Left forelimb (tissue), 1 donor: ENCODE data around the gene RLBP1.

ENCODE experiments used
- DNase-seq: peaks from one replicate; pipeline ENCODE4 v3.0.0-alpha.2; 2018; ENCODE audit warnings: low spot score

Gene RLBP1

DNA sequence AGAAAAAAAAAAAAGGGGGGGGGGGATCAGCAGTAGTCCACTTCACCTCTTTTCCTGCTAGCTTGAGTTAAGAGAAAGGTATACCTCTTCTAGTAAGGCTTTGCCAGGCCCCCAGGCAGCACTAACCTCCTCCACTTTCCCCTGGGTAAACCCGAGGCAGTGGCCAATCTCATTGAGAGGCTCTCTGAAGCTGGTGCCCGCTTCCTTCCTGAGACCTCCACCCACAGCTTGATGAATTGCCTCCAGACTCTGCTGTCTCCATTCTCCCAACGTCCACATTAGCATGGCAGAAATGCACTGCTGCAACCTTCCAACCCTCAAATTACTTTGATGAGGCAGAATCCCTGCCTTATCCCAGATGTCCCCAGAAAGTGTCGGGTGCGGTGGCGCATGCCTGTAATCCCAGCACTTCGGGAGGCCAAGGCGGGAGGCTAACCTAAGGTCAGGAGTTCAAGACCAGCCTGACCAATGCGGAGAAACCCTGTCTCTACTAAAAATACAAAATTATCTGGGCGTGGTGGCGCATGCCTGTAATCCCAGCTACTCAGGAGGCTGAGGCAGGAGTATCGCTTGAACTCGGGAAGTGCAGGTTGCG is 15.3 kb downstream of the RLBP1 start:
- DNase-seq, result no peak

DNA sequence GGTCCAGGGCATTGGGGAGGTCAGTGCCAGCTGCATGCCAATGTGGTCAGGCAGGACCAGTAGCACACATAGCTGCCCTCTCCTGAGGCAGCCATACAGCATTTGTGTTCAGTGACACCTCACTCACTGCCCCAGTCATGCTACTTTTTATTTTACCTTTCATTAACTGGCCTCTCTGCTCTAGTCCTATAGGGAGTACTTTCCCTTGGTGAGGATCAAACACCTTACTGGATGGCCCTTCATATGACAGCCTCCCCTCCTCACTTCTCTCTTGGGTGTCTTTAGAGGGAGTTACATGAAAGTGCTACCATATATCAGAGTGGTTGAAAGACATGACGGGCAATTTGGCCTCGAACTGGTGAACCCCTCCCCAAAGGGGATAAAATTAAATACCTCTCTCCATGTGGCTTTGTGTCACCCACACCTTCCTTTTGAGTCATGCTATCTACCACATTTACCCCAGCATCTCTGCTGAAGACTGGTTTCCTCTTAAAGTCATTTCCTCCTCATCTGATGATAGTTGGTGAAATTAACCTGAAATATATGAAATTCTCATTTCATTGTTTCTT is 17.6 kb downstream of the RLBP1 start:
- no peak for DNase-seq

DNA sequence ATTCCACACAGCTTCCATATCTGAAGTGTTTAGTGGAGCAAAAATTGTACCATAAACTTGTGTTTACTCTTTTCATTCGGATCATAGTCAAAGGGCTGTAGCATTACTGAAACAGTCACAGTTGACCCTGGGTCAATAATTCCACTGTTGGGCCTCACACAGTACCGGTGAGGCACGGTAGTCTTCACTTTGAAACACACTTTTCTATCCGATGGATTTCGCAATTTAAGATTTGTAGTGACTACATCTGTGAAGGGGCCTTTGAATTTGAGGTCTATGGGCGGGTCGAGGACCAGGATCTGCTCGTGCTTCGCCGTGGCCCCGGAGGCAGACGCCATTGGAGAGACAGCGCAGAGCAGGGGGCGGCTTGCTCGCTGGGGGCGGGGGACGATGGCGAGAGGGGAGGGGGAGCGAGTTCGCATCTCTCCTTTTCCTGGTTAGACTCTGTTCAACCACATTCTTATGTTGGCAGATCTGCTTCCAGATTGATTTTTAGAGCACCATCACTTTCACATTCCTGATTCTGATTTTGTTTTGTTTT is 19.8 kb downstream of the RLBP1 start:
- DNase-seq, result no peak

DNA sequence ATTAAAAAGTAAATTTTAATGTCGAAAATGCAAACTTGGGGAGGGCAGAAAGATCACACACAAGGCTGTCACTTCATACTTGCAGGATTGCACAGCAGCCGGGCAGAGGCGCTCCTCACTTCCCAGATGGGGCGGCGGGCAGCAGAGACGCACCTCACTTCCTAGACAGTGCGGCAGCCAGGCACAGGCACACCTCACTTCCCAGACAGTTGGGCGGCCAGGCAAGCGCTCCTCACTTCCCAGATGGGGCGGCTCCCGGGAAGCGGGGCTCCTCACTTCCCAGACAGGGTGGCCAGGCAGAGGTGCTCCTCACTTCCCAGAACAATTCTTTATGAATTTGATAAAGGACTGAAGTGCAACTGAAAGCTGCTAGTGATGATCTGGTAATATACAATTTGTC is 21.2 kb downstream of the RLBP1 start:
- DNase-seq, result no peak

DNA sequence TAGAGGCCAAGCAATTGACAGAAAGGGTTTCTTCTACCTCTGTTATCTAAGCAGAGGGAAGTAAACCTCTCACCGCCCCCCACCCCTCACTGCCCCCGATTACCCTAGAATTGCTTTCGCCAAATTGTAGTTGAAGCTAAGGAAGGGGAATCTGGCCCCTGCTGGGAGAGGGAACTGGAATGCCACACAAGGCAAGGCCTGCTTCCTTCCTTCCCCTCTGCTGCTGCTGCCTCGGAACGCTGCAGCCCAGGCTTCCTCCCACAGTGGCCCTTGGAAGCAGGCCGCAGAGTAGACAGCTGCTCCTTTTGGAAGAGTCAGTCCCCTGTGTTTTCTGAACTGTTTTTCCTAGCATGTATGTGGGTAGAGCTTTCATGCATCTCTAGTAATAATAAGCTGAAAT is 21.6 kb downstream of the RLBP1 start:
- no peak for DNase-seq

DNA sequence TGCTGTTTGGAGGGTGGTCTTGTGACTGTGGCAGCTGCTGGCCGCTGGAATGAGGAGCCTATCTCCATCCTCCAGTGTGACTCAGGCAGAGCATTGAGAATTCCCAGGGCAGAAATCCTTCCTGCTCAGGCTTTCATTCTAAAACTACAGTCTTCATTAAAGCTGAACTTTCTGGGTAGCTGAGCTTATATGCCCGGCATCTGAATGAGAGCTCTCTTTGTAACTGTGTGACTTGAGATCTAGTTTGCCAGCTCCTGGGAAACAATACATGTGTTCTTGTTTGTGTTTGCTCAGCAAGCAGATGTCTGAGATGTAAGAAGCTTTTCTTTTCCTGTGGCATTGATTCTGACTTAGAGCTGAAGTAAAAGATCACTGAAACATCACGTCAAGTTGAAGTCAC is 22.4 kb downstream of the RLBP1 start:
- DNase-seq, result no peak

DNA sequence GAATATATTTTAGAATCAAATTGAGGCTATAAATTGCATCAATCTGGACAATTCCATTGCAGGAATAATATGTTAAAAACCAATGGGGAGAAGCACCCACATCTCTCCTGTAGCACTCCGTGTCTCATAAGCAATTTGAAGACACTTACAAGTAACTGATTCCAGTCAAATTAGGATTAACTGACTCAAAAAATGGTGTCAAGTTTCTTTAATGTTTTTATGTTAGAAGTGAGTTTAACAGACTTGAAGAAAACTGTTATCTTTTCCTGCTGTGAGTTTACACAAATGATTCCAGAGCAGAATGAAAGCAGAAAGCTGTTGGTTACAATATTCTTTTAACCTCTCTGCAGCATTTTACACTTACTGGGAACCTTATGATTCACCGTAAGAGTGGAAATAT is 23.2 kb downstream of the RLBP1 start:
- DNase-seq, result no peak

DNA sequence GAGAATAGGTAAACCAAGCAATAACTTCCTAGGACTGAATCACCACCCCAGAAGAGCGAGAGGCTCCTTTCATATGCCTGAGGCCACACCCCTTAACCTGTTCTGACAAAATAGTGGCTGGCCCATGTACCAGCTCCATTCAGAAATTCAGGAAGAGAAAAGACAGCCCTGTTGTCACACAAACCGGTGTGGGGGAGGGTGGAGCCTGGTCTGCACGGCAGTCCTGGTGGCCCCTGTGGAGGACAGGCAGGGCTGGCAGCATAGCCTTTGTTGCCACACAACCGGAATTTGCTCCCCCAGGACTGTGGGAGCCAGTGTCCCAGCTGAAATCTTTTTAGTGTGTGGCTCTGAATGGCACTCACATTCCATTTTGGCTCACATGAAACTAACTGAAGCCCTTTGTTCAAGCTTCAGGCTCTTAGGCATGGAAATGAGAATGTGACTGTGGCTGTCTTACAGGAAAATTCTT is 23.8 kb downstream of the RLBP1 start:
- DNase-seq, result no peak

DNA sequence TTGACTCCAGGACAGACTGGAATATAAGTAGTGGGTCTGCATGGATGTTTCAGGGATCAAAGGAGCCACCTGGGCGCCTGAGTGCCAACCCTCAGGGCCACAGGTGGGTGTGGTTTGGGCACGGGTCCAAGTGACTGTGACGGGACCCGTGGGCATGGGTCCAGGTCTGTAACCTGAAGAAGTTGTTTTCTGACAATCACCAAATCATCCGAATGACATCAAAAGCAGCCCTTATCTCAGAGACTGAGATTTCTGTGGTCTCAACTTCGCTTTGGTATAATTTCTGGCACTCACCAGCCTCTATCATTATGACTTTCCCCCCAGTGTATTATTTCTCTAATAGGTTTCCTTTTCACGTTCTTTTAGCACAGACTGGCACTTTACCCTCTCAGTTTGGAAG is 24.4 kb downstream of the RLBP1 start:
- no peak for DNase-seq

DNA sequence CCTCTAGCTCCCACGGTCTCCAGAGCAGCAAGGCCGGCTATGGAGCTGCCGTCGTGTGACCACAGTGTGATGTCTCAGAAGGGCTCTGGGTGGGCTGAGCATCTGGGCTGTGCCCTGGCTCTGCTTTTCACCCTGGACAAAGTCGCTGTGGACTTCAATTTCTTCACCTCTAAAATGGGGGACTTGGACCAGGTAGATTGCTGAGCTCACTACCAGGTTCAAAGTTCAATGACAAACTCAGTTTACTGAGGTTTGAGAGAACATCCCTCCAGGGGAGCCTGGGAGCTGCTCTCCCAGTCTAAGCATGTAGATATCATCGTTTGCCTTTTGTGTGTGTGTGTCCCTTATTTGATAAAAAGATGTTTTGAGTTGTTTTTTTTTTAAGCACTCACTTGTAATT is 25.1 kb downstream of the RLBP1 start:
- no peak for DNase-seq

DNA sequence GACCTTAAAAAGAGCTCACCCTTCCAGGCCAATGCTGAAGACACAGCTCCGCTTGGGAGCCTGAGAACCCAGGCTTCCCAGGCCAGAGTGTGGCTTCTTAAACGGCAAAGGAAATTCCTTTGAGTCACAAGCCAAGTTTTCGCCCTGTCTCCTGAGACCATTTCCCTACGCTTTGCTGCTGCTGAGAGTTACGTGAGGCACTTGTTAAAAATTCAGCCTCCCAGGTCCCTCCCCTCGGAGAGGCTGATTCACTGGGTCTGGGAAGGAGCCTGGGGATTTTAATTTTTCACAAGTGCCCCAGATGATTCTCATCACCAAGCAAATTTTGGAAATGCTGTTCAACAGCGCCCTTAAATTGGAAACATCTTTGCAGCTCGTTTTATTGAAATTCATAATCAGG is 25.5 kb downstream of the RLBP1 start:
- no peak for DNase-seq

DNA sequence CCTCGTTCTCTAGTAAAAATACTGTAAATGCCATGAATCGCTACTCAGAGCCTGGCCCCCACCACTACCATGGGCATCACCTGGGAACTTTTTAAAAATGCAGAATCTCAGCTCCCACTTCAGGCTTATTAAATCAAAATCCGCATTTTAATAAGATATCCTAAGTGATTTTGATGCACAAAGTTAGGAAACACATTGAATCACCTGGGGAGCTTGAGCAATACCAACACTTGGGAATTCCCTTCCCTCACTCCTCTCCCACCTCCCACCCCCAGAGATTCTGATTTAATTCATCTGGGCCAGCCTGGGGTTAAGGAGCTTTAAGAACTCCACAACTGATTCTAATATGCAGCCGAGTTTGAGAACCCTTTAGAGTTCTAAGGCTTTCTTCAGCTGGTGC is 26.8 kb downstream of the RLBP1 start:
- no peak for DNase-seq

DNA sequence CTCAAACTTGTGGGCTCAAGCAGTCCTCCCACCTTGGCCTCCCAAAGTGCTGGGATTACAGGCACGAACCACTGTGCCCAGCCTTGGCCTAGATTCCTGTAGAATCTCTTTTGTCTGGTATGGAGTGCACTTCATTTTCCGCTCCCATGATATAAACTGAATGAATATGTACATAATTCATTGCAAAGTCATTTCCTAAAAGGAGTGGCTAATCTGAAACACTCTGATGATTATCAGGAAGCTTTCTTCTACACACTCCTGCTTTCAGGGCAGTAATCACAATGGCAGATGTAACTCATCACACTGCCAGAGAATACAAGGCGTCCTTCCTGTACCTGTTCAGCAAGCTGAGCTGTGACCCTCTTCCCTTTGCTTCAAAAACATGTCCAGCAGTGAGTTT is 28.6 kb downstream of the RLBP1 start:
- no peak for DNase-seq

DNA sequence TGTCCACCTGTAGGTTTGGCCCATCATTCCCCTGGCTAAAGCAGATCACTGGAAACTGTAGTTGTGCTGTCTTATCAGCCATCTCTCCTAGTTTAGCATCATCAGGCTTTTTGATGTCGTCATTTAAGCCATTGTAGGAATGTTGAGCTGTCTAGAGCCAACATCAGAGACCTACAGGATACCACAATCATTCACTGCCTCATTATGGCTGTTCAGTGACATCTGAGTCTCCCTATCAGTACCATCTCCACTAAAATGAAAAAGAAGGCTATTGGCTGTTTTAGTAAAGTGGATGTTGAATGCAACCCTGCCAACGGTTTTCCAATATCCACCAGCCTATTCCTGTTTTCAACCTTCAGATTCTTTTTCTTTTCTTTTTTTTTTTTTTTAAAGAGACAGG is 29.2 kb downstream of the RLBP1 start:
- no peak for DNase-seq

DNA sequence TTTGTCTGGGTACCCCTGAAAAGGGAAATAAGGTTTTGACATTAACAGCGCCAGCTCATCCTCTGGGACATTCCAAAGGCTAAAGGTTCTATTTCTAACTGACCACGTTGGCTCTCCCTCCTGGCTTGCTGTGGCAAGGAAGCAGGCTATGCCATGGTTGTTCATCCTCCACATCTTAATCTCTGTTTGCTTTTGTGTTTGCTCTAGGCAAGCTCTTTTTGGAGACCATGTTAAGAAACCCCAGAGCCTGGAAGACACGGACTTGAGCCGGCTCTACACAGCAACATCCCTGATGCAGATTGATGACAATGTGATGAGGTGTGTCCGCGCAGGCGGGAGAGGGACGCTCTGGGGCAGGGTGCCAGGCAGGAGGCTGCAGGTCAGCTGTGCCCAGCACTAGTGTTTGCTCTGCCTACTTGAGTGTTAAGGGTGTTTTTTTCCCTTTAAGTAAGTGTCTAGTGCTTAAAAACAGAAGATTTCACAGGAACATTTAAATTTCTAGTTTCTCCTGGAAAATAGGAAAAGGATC is 33.3 kb downstream of the RLBP1 start:
- no peak for DNase-seq

DNA sequence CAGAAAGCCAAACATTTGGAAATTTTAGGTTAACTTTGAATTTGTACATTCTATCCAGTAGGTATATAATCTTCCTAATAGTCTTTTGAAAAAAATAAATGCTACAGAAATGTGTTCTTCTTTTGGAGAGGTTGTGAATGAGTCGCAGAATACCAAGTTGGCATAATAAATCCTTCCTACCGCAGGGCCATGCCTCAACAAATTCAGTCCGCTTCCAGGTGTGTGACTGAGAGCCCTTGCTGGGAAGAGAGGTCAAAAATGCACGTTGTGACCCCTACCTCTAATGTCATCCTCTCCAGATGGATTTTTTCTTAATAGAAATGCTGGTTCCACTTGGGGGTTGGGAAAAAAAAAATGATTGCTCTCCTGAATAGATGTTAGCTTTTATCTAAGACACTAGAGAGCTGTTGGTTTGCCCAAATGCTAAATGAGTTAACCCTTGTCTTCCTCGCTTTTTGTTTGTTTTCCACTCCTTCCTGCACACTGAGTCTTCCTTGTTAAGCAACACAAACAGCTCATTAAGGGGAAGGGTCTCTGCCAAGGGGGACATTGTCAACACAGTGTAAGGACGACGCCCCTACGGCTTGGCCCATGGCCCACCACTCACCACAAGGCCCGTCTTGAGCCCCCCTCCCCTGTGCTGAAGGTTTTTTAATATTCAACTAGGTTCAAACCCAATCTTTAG is 33.9 kb downstream of the RLBP1 start:
- no peak for DNase-seq

DNA sequence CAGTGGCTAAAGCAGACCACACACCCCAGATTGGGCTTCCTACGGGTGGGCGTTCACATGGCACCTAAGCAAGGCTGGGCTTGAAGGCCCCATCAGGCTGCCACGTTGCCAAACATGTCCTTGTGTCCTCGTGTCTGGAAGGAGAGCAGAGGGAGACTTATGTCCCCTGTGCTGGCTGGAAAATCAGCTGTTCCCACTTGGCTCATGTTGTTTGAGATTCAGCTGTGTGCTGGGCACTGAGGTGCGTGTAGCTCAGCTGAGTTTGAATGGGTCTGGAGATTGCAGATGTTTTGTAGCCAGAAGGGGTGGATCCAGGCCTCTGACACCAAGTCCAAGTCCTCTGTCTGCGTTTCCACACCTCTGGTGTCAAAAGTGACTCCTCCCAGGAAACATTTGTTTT is 34.6 kb downstream of the RLBP1 start:
- DNase-seq, result no peak

DNA sequence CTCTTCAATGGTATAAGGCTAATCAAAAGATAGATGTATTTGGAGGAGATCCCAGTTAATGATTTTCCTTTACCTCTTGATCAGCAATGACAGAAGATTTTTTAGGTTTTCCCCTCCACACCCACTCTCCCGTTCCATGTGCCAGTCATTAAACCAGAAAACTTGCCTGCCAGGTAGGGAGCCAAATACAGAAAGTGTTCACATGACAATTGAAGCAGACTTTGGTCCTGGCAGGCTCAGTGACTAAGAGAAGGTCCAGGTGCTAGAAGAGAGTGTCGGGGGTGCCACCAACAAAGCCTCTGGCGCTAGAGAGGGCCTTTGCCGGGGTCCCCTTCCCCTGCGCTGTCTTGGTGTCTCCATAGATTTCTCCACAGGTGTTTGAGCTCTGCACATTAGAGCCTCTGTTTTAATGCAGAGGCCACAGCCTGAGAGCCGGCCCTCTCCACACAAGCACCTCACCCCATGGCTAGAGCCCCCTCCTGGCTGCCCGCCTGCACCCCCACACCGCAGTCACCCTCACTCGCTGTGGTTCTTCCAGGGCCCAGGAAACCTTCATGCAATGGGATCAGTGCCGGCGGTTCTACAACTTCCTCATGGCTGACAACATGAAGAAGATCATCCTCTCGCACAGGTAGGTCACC is 36.4 kb downstream of the RLBP1 start:
- DNase-seq, result no peak

DNA sequence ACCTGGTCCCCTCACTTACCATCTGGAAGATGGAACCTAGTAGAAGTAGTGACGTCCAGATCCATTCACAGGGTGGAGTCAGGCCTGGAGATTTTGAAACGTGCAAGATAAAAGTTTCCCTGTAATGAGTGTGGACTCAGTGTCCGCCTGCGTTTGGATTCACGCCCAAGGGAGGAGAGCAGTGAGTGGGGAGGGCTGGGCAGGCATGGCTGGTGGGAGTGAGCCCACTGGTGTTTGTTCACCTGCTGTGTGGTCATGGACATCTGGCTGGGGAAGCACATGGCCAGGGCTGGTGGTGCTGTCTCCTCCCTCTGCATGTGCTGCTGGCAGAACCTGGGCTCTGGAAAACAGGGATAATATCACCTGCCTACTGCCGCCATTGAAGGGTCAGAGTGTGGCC is 37.0 kb downstream of the RLBP1 start:
- DNase-seq, result no peak

DNA sequence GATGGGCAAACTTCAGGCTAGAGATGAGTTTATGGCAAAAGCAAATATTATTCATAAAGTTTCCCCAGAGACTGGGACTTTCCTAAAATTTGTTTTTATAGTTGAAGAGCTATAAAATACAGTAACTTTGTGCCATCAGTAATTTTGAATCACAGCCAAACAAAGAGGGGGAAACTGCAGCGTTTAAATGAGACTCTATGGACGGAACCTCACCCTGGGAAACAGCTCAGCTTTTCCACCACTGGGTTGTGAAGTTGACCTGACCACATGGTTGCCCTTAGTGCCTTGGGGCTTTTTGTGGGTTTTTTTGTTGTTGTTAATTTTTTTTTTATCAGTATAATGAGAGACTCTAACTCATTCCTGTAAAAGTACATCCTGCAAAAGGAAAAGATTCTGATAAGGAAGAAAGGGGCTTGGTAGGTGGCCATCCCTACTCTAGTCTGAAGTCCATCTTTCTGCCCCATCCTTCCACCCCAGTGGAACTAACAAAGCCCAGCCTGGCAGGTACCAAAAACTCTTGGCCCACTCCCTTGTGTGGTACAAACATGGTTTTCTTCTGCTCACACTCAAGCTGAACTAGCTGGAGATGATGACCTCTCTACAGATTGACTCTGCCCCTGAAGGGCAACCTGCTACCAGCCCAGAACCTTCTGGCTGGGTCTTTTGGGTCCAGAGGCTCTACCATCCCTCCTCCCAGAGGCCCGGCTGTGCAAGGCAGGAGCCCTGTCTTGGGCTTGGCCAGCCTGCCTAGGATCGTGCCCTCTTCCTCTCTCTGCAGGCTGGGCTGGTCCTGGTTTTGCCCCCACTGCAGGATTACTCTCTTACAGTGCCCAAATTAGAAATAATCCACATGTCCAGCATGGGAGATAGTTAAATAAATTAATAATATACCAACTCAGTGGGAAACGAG is 41.2 kb downstream of the RLBP1 start:
- no peak for DNase-seq

DNA sequence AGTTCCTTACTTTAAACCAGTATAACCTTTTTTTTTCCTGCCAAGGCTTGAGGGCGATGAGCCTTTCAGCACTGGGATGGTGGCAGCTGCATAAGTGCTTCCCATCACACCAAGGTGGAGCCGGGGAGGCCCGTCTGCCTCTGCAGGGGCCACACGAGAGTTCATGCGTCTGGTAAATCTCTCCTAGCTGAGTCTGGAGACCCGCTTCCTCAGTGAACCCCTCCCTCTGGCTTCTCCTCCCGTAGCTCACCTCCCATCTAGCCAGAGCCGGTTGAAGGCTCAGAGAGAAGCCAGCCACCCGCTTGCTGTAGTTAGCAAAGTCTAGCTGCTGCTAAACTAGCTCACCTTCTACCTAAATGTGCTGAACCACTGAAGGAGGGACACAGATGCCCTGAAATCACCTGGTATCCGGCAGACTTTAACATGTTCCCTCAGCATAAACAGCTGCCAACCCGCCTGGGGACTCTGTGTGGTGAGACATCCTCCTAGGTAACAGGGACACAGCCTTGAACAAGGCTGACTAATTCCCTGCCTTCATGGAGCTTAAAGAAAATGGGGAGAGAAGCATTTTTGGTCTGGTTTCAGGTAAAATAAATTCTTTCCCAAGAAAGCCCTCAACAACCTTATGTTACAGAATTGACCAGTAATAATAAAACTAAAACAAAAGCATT is 42.9 kb downstream of the RLBP1 start:
- no peak for DNase-seq
